ENCODE measurements around the gene NAA80.

- no peak for TF ChIP-seq EZH2phosphoT487 (IDR thresholded peaks at IDR 0.05; ENCODE audit: low read depth)
- TF ChIP-seq CTCF (IDR thresholded peaks at IDR 0.05; ENCODE audit: low read depth, low read length), result no peak
These were observed 19.0 kb upstream of the NAA80 start for GRCh38 chr3:50318163-50318562.

All from OCI-LY3 (cell line).